Measurements from ENCODE around the gene PON2. TPM values are rescaled to one million over a fixed set of nuclear protein-coding genes. Genes with fewer than 3 reads are reported as not detected.
A peak's percentile ranks its signal among the peaks of the same experiment; 100 is the strongest.

PON2 gene
- total RNA-seq = 1 to 10 TPM; 6.5 to 8.6 TPM

DNA sequence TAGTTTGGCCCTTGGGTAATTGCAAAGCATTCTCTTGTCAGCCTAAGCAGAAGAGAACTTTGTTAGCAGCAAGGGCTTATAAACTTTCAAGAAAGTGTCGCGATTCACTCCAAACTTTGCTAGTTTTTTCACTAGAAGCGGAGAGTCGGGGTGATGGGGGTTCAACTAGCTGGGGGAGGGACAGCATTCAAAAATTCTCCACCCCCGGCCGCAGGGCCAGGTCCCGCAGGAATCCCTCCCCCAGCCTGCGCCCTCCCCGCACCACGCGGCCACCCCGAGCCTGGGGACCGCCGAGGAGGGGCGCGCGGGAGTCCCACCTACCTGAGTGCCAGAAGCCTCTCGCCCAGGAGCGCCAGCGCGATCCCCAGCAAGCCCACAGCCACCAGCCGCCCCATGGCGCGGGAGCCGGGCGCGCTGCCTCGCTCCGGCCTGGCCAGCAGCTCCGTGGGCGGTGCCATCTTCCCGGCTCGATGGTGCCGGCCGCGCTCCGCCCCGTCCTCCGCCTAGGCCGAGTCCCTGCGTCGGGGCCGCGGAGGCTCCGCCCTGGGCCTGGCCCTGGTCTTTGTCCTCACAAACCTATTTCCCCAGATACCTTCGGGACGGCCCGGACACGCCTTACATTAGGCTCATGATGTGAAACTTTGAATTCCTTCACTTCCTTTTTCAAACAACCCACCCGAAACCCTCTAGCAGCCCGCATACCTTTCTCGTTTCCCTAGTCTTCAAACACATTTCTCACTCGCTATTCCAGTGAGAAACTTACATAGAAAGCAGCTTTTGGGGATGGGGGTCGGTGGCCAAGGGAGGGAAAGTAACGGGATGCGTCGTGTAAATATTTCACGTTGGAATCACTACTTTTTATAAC, at the start of gene PON2:
Gene PON2, minus strand, starts transcription at position 472 of the 865 bp plus-strand sequence. Its CDS starts 77 bp downstream, at position 395.
- peaks cover 5% of the 10 kb centered on the region for H3K4me1 Mint-ChIP-seq
- H3K27me3 Mint-ChIP-seq = peaks cover 4% of the 10 kb centered on the region
- POLR2A ChIA-PET = interaction anchor here (0.7 kb wide), 1 partner anchor 11 kb away, joined by 3 read pairs; no protein-coding TSS in a partner anchor
- H3K4me3 Mint-ChIP-seq = peak within 1 kb of the TSS; percentile 85
- H3K9me3 Mint-ChIP-seq = no peaks in the 10 kb centered on the region
- ATAC-seq (ENCODE audit: low read depth) = peak; percentile 95
- H3K27ac Mint-ChIP-seq = peak within 1 kb of the TSS; percentile 65
- peak; percentile 63 for DNase-seq
- no peaks in the 10 kb centered on the region for H3K36me3 Mint-ChIP-seq

- H3K9me3 Mint-ChIP-seq = no peaks in the 10 kb centered on the region
- DNase-seq (no peak), ATAC-seq (ENCODE audit: low read depth) (no peak)
- H3K27me3 Mint-ChIP-seq = peaks cover 6% of the 10 kb centered on the region
- H3K4me3 Mint-ChIP-seq = no peak overlapping the region
- no peak overlapping the region for H3K27ac Mint-ChIP-seq
- no peaks in the 10 kb centered on the region for H3K4me1 Mint-ChIP-seq
- POLR2A ChIA-PET = no interaction called here
- H3K36me3 Mint-ChIP-seq = no peaks in the 10 kb centered on the region
These were observed 47.6 kb upstream of the PON2 start for GRCh38 chr7:95482424-95482823.

DNA sequence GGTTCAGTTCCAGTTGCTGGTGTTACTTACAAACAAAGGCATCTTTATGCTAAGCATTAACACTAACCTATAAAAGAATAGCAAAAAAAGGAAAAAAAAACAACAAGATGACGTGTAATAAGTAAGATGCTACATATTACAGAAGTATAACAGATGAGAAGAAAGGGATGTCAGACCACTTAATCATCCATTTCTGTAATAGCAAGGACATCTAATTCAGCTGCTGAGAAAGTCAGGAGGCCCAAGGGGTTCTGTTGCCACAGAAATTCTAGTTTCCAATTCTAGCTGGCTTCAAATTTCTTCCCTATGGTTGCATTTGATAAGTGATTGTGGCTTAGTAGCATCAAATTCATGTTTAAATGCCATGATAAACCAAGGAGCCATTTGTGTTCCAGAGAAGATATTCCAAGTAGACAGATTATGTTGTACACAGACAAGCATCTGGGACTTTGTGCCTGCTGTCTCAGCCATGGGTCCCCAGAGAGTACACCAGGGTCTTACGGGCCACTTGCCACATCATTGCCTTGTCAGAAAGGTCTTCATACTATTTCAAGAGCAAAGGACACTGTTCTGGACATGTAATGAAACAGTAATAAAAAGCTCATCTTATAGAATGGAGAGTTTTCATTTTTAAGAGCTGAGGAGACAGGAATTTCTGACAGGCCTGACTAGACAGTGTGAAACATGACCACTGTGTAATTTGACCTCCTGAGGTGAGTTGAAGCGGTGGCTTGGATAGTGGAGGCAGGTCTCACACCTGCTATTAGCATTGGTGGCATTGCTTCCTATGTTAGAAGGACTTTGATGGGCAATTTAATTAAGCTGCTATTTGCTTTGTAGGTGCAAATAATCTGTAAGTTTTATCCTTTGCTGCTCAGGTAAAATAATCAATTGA, 46.7 kb upstream of the PON2 start:
- Mint-ChIP-seq H3K27ac (no peak overlapping the region), H3K36me3 (no peaks in the 10 kb centered on the region), H3K9me3 (no peaks in the 10 kb centered on the region), H3K4me1 (no peaks in the 10 kb centered on the region), H3K27me3 (peaks cover 6% of the 10 kb centered on the region), H3K4me3 (no peak overlapping the region)
- DNase-seq (no peak), ATAC-seq (ENCODE audit: low read depth) (no peak)
- POLR2A ChIA-PET = no interaction called here

DNA sequence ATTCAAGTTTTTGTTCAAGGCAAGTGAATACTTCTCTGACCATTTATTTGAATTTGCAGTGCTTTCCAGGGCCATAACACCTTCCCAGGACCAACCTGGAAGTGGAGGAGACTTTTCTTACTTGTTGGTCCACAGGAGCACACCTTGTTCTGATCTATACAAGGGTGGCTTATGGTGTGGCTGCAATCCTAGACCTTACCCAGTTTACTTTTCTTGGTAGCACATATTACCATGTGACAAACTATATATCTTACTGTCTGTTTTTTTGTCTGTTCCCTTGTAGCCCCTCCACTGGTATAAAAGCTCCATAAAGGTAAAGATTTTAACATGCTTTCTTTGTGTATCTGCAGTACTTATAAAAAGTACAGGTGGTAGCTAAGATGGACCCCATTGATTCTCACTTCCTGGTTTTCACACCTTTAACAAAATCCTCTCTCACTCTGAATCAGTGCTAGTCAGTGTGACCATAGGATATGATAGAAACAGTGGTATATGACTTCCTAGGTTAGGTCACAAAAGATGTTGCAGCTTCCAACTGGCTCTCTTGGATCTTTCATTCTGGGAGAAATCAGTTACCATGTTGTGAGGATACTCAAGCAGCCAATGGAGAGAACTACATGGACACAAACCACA, 45.3 kb upstream of the PON2 start:
- POLR2A ChIA-PET = no interaction called here
- H3K4me1 Mint-ChIP-seq = no peaks in the 10 kb centered on the region
- no peaks in the 10 kb centered on the region for H3K36me3 Mint-ChIP-seq
- no peaks in the 10 kb centered on the region for H3K9me3 Mint-ChIP-seq
- H3K4me3 Mint-ChIP-seq = no peak overlapping the region
- H3K27me3 Mint-ChIP-seq = peaks cover 6% of the 10 kb centered on the region
- no peak overlapping the region for H3K27ac Mint-ChIP-seq
- no peak for DNase-seq
- no peak for ATAC-seq (ENCODE audit: low read depth)

DNA sequence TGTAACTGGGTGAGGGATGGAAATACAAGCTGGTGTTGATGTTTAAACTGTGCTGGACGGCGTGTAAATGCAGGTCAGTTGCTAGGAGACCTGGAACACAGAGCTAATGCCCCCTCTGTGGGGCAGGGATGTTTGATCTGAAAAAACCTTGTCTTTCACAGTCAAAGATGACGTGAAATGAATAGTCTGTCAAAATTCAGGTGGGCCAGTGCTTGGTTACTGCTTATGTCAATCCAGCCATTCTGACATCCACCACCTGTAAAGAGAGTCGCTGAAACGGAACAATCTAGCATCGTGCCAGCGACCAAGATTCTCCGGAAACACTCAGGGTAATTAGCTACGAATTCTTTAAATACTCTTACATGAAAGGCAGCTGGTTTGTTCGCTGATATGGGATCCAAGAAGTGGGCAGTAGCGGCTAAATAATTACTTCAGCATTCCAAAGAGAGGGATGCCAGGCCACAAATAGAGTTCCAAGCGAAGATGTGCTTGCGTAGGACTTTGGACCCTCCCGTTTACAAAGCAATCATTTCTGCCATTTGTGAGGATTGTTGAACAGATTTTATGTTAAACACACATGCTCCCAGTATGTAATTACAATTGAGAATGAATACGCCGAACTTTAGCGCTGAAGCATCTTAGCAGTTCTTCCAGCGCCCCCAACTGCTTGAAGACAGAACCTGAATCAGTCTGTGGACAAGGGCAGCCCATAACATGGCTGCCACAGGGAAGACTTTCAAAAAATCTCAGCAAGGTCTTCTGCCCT, 43.6 kb upstream of the PON2 start:
- H3K27ac Mint-ChIP-seq = no peak overlapping the region
- no peak for ATAC-seq (ENCODE audit: low read depth)
- DNase-seq = no peak
- no peaks in the 10 kb centered on the region for H3K4me1 Mint-ChIP-seq
- no peaks in the 10 kb centered on the region for H3K36me3 Mint-ChIP-seq
- no peaks in the 10 kb centered on the region for H3K9me3 Mint-ChIP-seq
- POLR2A ChIA-PET = interaction anchor here (0.7 kb wide), 1 partner anchor 32 kb away, joined by 3 read pairs; no protein-coding TSS in a partner anchor
- H3K4me3 Mint-ChIP-seq = no peak overlapping the region
- H3K27me3 Mint-ChIP-seq = peaks cover 6% of the 10 kb centered on the region

GRCh38 chr7:95476904-95477594, 42.2 kb upstream of the PON2 start:
- Mint-ChIP-seq H3K36me3 (no peaks in the 10 kb centered on the region), H3K4me1 (no peaks in the 10 kb centered on the region), H3K4me3 (no peak overlapping the region), H3K27me3 (peaks cover 4% of the 10 kb centered on the region), H3K27ac (no peak overlapping the region), H3K9me3 (no peaks in the 10 kb centered on the region)
- POLR2A ChIA-PET = interaction anchor here (1.0 kb wide), 1 partner anchor 1028 kb away, joined by 5 read pairs; no protein-coding TSS in a partner anchor
- ATAC-seq (ENCODE audit: low read depth) = no peak
- DNase-seq = no peak

- H3K36me3 Mint-ChIP-seq = no peaks in the 10 kb centered on the region
- peaks cover 4% of the 10 kb centered on the region for H3K27me3 Mint-ChIP-seq
- no peak for ATAC-seq (ENCODE audit: low read depth)
- peaks cover under 1% of the 10 kb centered on the region for H3K4me1 Mint-ChIP-seq
- POLR2A ChIA-PET = interaction anchor here (1.0 kb wide), 1 partner anchor 1027 kb away, joined by 5 read pairs; no protein-coding TSS in a partner anchor
- no peak overlapping the region for H3K27ac Mint-ChIP-seq
- no peak overlapping the region for H3K4me3 Mint-ChIP-seq
- no peak for DNase-seq
- no peaks in the 10 kb centered on the region for H3K9me3 Mint-ChIP-seq
These were observed 41.4 kb upstream of the PON2 start for GRCh38 chr7:95476072-95476847.

DNA sequence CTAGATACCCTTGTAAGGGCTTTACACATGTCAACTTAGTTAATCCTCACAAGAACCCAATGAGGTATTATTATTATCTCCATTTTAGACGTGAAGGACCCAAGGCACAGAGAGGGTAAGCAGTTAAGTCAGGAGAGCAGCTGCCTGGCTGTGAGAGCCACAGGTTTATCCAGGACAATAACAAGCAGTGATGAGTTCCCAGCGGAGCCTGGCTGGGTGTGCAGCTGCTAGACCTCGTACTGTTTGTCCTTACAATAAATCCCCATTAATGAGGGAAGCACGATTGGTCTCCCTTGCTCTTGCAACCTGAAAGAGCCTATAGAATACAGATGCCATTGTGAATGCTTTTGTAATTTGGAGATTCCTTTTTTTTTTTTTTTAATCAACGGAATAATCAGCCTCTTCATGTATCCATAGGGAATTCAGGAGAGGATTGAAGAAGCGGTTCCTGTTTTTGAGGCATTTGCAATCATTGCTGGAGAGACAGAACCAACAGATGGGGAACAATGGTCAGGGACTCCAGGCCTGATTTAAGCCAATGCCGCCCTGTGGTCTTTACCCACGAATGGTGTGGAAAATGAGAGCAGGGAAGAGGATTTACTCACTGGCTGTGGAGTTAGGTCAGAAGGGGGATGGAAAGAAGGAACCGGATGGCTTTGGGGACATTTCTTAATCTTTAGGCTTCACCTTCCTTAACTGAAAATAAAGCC, 38.6 kb upstream of the PON2 start:
- ATAC-seq (ENCODE audit: low read depth) = no peak
- Mint-ChIP-seq H3K27ac (no peak overlapping the region), H3K4me1 (peaks cover 9% of the 10 kb centered on the region), H3K9me3 (no peaks in the 10 kb centered on the region), H3K27me3 (peaks cover 4% of the 10 kb centered on the region), H3K36me3 (no peaks in the 10 kb centered on the region), H3K4me3 (no peak overlapping the region)
- POLR2A ChIA-PET = no interaction called here
- DNase-seq = no peak

GRCh38 chr7:95472581-95473161, 37.8 kb upstream of the PON2 start:
- no peak overlapping the region for H3K27ac Mint-ChIP-seq
- no peaks in the 10 kb centered on the region for H3K36me3 Mint-ChIP-seq
- DNase-seq (no peak), ATAC-seq (ENCODE audit: low read depth) (no peak)
- H3K9me3 Mint-ChIP-seq = no peaks in the 10 kb centered on the region
- POLR2A ChIA-PET = no interaction called here
- H3K4me3 Mint-ChIP-seq = no peak overlapping the region
- peaks cover 9% of the 10 kb centered on the region for H3K4me1 Mint-ChIP-seq
- no peaks in the 10 kb centered on the region for H3K27me3 Mint-ChIP-seq

GRCh38 chr7:95471071-95471470, 36.2 kb upstream of the PON2 start:
- POLR2A ChIA-PET = no interaction called here
- H3K27me3 Mint-ChIP-seq = no peaks in the 10 kb centered on the region
- DNase-seq (no peak), ATAC-seq (ENCODE audit: low read depth) (no peak)
- H3K27ac Mint-ChIP-seq = no peak overlapping the region
- peaks cover 9% of the 10 kb centered on the region for H3K4me1 Mint-ChIP-seq
- H3K9me3 Mint-ChIP-seq = no peaks in the 10 kb centered on the region
- no peak overlapping the region for H3K4me3 Mint-ChIP-seq
- no peaks in the 10 kb centered on the region for H3K36me3 Mint-ChIP-seq

DNA sequence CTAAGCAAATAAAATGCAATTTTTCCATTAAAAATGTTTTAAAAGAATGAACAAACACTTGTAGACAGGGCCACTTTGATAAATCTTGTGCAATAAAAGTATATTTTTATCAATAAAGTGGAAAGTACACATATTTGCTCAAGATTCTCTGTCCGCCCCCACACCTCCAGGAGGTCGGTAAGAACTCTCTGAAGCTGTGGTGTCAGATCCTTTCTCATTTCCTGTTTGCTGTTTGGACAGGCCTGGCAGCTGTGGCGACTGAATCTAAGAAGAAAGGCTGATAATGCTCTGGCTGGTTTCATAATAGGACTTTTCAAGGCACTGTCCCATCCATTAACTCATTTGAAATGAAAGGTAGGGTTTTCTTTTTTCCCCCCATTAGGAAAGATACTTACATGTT, 35.6 kb upstream of the PON2 start:
- no peak overlapping the region for H3K4me3 Mint-ChIP-seq
- no peaks in the 10 kb centered on the region for H3K36me3 Mint-ChIP-seq
- H3K27me3 Mint-ChIP-seq = no peaks in the 10 kb centered on the region
- H3K27ac Mint-ChIP-seq = no peak overlapping the region
- H3K9me3 Mint-ChIP-seq = no peaks in the 10 kb centered on the region
- ATAC-seq (ENCODE audit: low read depth) (no peak), DNase-seq (no peak)
- POLR2A ChIA-PET = no interaction called here
- peaks cover 9% of the 10 kb centered on the region for H3K4me1 Mint-ChIP-seq
